H9 (cell line): ENCODE results near the gene PGLYRP2. TPM values are rescaled to one million over a fixed set of nuclear protein-coding genes. Genes with fewer than 3 reads are reported as not detected.

Source experiments
- DNase-seq: peaks from one replicate; pipeline ENCODE4 v3.0.0-alpha.2; 2017
- H2AFZ ChIP-seq: one replicate; pipeline ENCODE4 v1.6.1; 2013; ENCODE audit warnings: mild to moderate bottlenecking, low read length, control low read depth, moderate library complexity
- H2AK5ac ChIP-seq: 2 replicates; pipeline ENCODE4 v1.6.1; 2013; ENCODE audit warnings: low read length, control low read depth, mixed read lengths; ENCODE audit not compliant: insufficient read length
- H2BK120ac ChIP-seq: one replicate; pipeline ENCODE4 v1.6.1; 2013; ENCODE audit warnings: low read depth, mild to moderate bottlenecking, low read length, control low read depth, inconsistent platforms; ENCODE audit not compliant: poor library complexity, severe bottlenecking
- H2BK12ac ChIP-seq: 2 replicates; pipeline ENCODE4 v1.6.1; 2013; ENCODE audit warnings: low read length, control low read depth, mixed read lengths, low read depth; ENCODE audit not compliant: insufficient read length
- H2BK15ac ChIP-seq: 2 replicates; pipeline ENCODE4 v1.6.1; 2013; ENCODE audit warnings: low read depth, low read length, control low read depth
- H2BK20ac ChIP-seq: one replicate; pipeline ENCODE4 v1.6.1; 2013; ENCODE audit warnings: low read depth, mild to moderate bottlenecking, low read length, control low read depth, inconsistent platforms; ENCODE audit not compliant: poor library complexity, severe bottlenecking
- H2BK5ac ChIP-seq: 2 replicates; pipeline ENCODE4 v1.6.1; 2013; ENCODE audit warnings: low read length, control low read depth, mixed read lengths; ENCODE audit not compliant: insufficient read length
- H3K14ac ChIP-seq: 2 replicates; pipeline ENCODE4 v1.6.1; 2013; ENCODE audit warnings: low read length, control low read depth; ENCODE audit not compliant: insufficient read depth
- H3K18ac ChIP-seq: 2 replicates; pipeline ENCODE4 v1.6.1; 2013; ENCODE audit warnings: low read depth, mild to moderate bottlenecking, mixed read lengths, low read length, control low read depth; ENCODE audit not compliant: insufficient read length
- H3K23ac ChIP-seq: 2 replicates; pipeline ENCODE4 v1.6.1; 2013; ENCODE audit warnings: low read length, control low read depth, mixed read lengths, low read depth; ENCODE audit not compliant: insufficient read length
- H3K23me2 ChIP-seq: 2 replicates; pipeline ENCODE4 v1.6.1; 2013; ENCODE audit warnings: low read depth, mild to moderate bottlenecking, mixed read lengths, low read length, control low read depth; ENCODE audit not compliant: insufficient read length, poor library complexity, severe bottlenecking
- H3K27ac ChIP-seq: 2 replicates; pipeline ENCODE4 v1.5.1; 2013; ENCODE audit warnings: low read length, control low read depth, mixed read lengths, low read depth; ENCODE audit not compliant: insufficient read length
- H3K27me3 ChIP-seq: 2 replicates; pipeline ENCODE4 v1.6.1; 2013; ENCODE audit warnings: low read length, control low read depth, inconsistent platforms; ENCODE audit not compliant: insufficient read depth
- H3K4ac ChIP-seq: 2 replicates; pipeline ENCODE4 v1.6.1; 2013; ENCODE audit warnings: low read depth, mild to moderate bottlenecking, control low read depth, inconsistent platforms, low read length, moderate library complexity
- H3K4me1 ChIP-seq: 2 replicates; pipeline ENCODE4 v1.6.1; 2013; ENCODE audit warnings: low read length, control low read depth, inconsistent platforms; ENCODE audit not compliant: insufficient read depth
- H3K4me2 ChIP-seq: 2 replicates; pipeline ENCODE4 v1.6.1; 2013; ENCODE audit warnings: low read length, control low read depth, mixed read lengths; ENCODE audit not compliant: insufficient read length, insufficient read depth
- H3K56ac ChIP-seq: 2 replicates; pipeline ENCODE4 v1.6.1; 2013; ENCODE audit warnings: low read depth, mild to moderate bottlenecking, mixed read lengths, low read length, control low read depth; ENCODE audit not compliant: insufficient read length
- H3K79me1 ChIP-seq: 2 replicates; pipeline ENCODE4 v1.6.1; 2013; ENCODE audit warnings: low read depth, mild to moderate bottlenecking, moderate library complexity, low read length, control low read depth, inconsistent platforms; ENCODE audit not compliant: insufficient read depth, poor library complexity, severe bottlenecking
- H3K79me2 ChIP-seq: 2 replicates; pipeline ENCODE4 v1.6.1; 2013; ENCODE audit warnings: low read length, control low read depth, inconsistent platforms; ENCODE audit not compliant: insufficient read depth
- H3K9ac ChIP-seq: 2 replicates; pipeline ENCODE4 v1.6.1; 2013; ENCODE audit warnings: low read length, control low read depth, mixed read lengths; ENCODE audit not compliant: insufficient read length; ENCODE audit errors: extremely low read depth
- H3K9me3 ChIP-seq: one replicate; pipeline ENCODE4 v1.6.1; 2013; ENCODE audit warnings: low read depth, low read length, inconsistent platforms; ENCODE audit not compliant: control insufficient read depth
- H3T11ph ChIP-seq: one replicate; pipeline ENCODE4 v1.6.1; 2013; ENCODE audit warnings: mild to moderate bottlenecking, low read length, control low read depth, inconsistent platforms
- H4K20me1 ChIP-seq: one replicate; pipeline ENCODE4 v1.6.1; 2013; ENCODE audit not compliant: control insufficient read depth, insufficient read length, insufficient read depth
- H4K5ac ChIP-seq: 2 replicates; pipeline ENCODE4 v1.6.1; 2013; ENCODE audit warnings: low read depth, mild to moderate bottlenecking, mixed read lengths, low read length, control low read depth; ENCODE audit not compliant: insufficient read length
- H4K8ac ChIP-seq: replicated peaks from 2 replicates; pipeline ENCODE4 v1.6.1; 2013; ENCODE audit warnings: low read length, control low read depth, mixed read lengths, low read depth; ENCODE audit not compliant: insufficient read length
- H4K91ac ChIP-seq: 2 replicates; pipeline ENCODE4 v1.6.1; 2013; ENCODE audit warnings: low read depth, mild to moderate bottlenecking, moderate library complexity, mixed read lengths, low read length, control low read depth; ENCODE audit not compliant: insufficient read length
- H3K27ac Mint-ChIP-seq, 3 experiments: 2 replicates in 2 of 3; 3 replicates in 1 of 3; pipeline ENCODE4 v1.8.0; 2020 to 2021; ENCODE audit warnings: mixed read lengths in 3 of 3, mild to moderate bottlenecking in 1 of 3, moderate library complexity in 1 of 3
- H3K27me3 Mint-ChIP-seq: 2 replicates; pipeline ENCODE4 v1.8.0; 2021; ENCODE audit warnings: low read depth, mild to moderate bottlenecking, moderate library complexity, mixed read lengths
- H3K36me3 Mint-ChIP-seq, 3 experiments: 2 replicates in 2 of 3; 3 replicates in 1 of 3; pipeline ENCODE4 v1.8.0; 2020 to 2021; ENCODE audit warnings: low read depth in 3 of 3, mixed read lengths in 3 of 3; ENCODE audit not compliant: insufficient read depth in 1 of 3
- H3K4me1 Mint-ChIP-seq, 2 experiments: 2 replicates each; pipeline ENCODE4 v1.8.0; 2020; ENCODE audit warnings: mixed read lengths in 2 of 2
- H3K4me3 Mint-ChIP-seq, 2 experiments: 2 replicates in 1 of 2; 3 replicates in 1 of 2; pipeline ENCODE4 v1.8.0; 2020 to 2021; ENCODE audit warnings: mild to moderate bottlenecking in 2 of 2, mixed read lengths in 2 of 2, moderate library complexity in 1 of 2
- H3K9me3 Mint-ChIP-seq, 2 experiments: 2 replicates in 1 of 2; 3 replicates in 1 of 2; pipeline ENCODE4 v1.8.0; 2020; ENCODE audit warnings: mild to moderate bottlenecking in 2 of 2, mixed read lengths in 2 of 2, moderate library complexity in 1 of 2
- CTCF ChIP-seq: fragments of 200-600 bp; sonication (generic); conservative IDR thresholded peaks from 3 replicates; pipeline ENCODE4 v1.8.0; 2021; ENCODE audit warnings: antibody characterized with exemption, mild to moderate bottlenecking
- WGBS: extraction: QIAGEN DNeasy Blood & Tissue Kit; methylation state at CpG from one replicate; pipeline ENCODE4 v1.1.7; 2013; ENCODE audit warnings: missing lambda C conversion rate, low lambda C conversion rate, mixed read lengths; ENCODE audit not compliant: insufficient read length; ENCODE audit errors: extremely low coverage; 5-methylcytosine and 5-hydroxymethylcytosine counted together
- total RNA-seq: library from RNA; stranded (reverse); gene quantifications from 2 replicates; pipeline ENCODE4 v1.2.1, GENCODE V29; 2021

PGLYRP2 gene
- total RNA-seq, 1 experiment from 2014 or later, result not detected

- Mint-ChIP-seq H3K9me3 (peaks cover 0 to 5% of the 10 kb centered on the region in 2 experiments; a peak in 4 of 5 replicates), H3K36me3 (no peaks in the 10 kb centered on the region), H3K4me1 (0 out of 4 replicates have a peak, but pooled peaks cover 0 to 2% of the 10 kb centered on the region in 2 experiments), H3K27me3 (peaks cover 56% of the 10 kb centered on the region), H3K27ac (no peak within 1 kb of the TSS), H3K4me3 (no peak within 1 kb of the TSS)
- WGBS, result no CpG with 5 or more reads among the region's 17 CpGs
- Histone ChIP-seq H2BK12ac (no peak within 1 kb of the TSS), H2AK5ac (no peak within 1 kb of the TSS), H3K4me2 (no peak within 1 kb of the TSS), H3K23ac (no peak within 1 kb of the TSS), H2BK15ac (no peak within 1 kb of the TSS), H2BK5ac (no peak within 1 kb of the TSS), H3T11ph (no peak within 1 kb of the TSS), H3K14ac (no peak within 1 kb of the TSS), H2BK20ac (no peak within 1 kb of the TSS), H3K4me1 (no peaks in the 10 kb centered on the region; the same call in 1 of the 2 replicates), H4K8ac (no peak within 1 kb of the TSS), H3K9me3 (no peaks in the 10 kb centered on the region), H3K27ac (no peak within 1 kb of the TSS), H4K91ac (no peak within 1 kb of the TSS), H3K23me2 (no peaks in the 10 kb centered on the region), H3K27me3 (peaks cover 11% of the 10 kb centered on the region; the same call in 1 of the 2 replicates), H4K5ac (no peak within 1 kb of the TSS), H2BK120ac (no peak within 1 kb of the TSS), H3K9ac (no peak within 1 kb of the TSS), H3K79me1 (no peaks in the 10 kb centered on the region), H3K79me2 (no peaks in the 10 kb centered on the region), H2AFZ (no peak within 1 kb of the TSS), H3K18ac (no peak within 1 kb of the TSS), H3K4ac (no peak within 1 kb of the TSS), H3K56ac (no peak within 1 kb of the TSS), H4K20me1 (no peaks in the 10 kb centered on the region)
- TF ChIP-seq CTCF, result no peak
- DNase-seq, result peak; percentile 59
Measured at GRCh38 chr19:15464394-15465385, 14.6 kb downstream of the PGLYRP2 start, which contains the start of gene RASAL3. RASAL3 (minus strand) TSS chr19:15464544; CDS start chr19:15464358, 186 bp downstream.
